ENCODE measurements around the gene SATB2. TPM values are rescaled to one million over a fixed set of nuclear protein-coding genes. Genes with fewer than 3 reads are reported as not detected.
A peak's percentile ranks its signal among the peaks of the same experiment; 100 is the strongest.

Gene SATB2
- total RNA-seq, 1 donor from 2014 or later, result 5.0 TPM

DNA sequence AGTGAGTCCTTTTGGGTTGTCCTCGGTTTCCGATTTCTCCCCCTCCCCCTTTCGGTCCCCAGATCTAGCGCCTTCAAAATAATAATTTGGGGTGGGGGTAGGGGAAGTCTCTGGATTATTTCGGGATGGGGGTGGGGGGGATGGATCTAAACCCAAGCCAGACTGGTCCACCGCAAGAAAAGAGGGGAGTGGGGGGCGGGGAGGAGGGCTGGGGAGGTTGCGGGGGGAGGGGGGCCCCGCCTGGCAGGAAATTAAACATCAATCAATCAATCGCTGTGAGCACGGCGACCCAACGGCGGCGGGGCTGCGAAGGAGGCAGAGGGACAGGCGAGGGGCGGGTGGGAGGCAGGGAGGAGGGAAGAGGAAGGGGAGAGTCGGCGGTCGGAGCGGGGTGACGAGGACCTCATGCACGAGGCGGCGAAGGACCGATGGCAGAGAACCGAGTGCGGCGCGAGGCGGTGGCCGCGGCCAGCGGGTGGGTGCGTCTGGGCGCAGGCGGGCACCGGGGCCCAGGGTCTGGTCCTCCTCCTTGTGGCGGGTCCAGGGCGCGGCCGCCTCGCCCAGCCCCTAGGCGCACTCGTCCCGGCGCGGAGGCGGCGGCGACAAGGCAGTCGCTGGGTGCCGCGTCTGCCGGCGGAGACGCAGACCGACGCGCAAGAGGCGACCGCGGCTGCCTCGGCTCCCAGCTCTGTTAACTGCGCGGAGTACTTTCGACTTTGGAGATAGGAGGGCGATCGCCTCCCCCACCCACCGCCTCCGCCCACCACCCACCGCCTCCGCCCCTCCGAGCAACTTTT, 468 bp upstream of the SATB2 start:
- peaks cover 80% of the 10 kb centered on the region for H3K27me3 ChIP-seq (ENCODE audit: low read depth)
- ATAC-seq (peak; percentile 40 to 41), DNase-seq (peak; percentile 48)
- intact Hi-C loops (cut with DNase I), result no loop called here
- H3K4me3 ChIP-seq, result peak overlapping the region; percentile 96
- H3K9me3 ChIP-seq, result no peaks in the 10 kb centered on the region
- peak overlapping the region; percentile 72 for H3K27ac ChIP-seq
- no peaks in the 10 kb centered on the region for H3K36me3 ChIP-seq
- TF ChIP-seq CTCF (IDR thresholded peaks at IDR 0.05), result no peak
- H3K4me1 ChIP-seq, result peaks cover 48% of the 10 kb centered on the region

- H3K27me3 ChIP-seq (ENCODE audit: low read depth), result peaks cover 79% of the 10 kb centered on the region
- H3K27ac ChIP-seq, result no peak overlapping the region
- intact Hi-C loops (cut with DNase I), result no loop called here
- H3K9me3 ChIP-seq, result no peaks in the 10 kb centered on the region
- H3K4me1 ChIP-seq, result peaks cover 41% of the 10 kb centered on the region
- TF ChIP-seq CTCF (IDR thresholded peaks at IDR 0.05), result no peak
- DNase-seq (no peak), ATAC-seq (no peak)
- peak overlapping the region; percentile 96 for H3K4me3 ChIP-seq
- no peaks in the 10 kb centered on the region for H3K36me3 ChIP-seq
These were observed 1.2 kb downstream of the SATB2 start for GRCh38 chr2:199456383-199457146.

- Histone ChIP-seq H3K27me3 (ENCODE audit: low read depth) (peaks cover 77% of the 10 kb centered on the region), H3K4me3 (peak overlapping the region; percentile 30), H3K36me3 (no peaks in the 10 kb centered on the region), H3K4me1 (peaks cover 41% of the 10 kb centered on the region), H3K9me3 (no peaks in the 10 kb centered on the region), H3K27ac (no peak overlapping the region)
- DNase-seq (peak; percentile 50), ATAC-seq (no peak)
- no peak for TF ChIP-seq CTCF (IDR thresholded peaks at IDR 0.05)
- intact Hi-C loops (cut with DNase I), result no loop called here
These were observed 2.0 kb downstream of the SATB2 start for GRCh38 chr2:199455545-199456382.

GRCh38 chr2:199455210-199455544, 2.6 kb downstream of the SATB2 start:
- Histone ChIP-seq H3K27ac (no peak overlapping the region), H3K36me3 (no peaks in the 10 kb centered on the region), H3K4me3 (no peak overlapping the region), H3K27me3 (ENCODE audit: low read depth) (peaks cover 71% of the 10 kb centered on the region), H3K9me3 (no peaks in the 10 kb centered on the region), H3K4me1 (peaks cover 40% of the 10 kb centered on the region)
- intact Hi-C loops (cut with DNase I), result no loop called here
- TF ChIP-seq CTCF (IDR thresholded peaks at IDR 0.05), result no peak
- no peak for ATAC-seq
- no peak for DNase-seq

DNA sequence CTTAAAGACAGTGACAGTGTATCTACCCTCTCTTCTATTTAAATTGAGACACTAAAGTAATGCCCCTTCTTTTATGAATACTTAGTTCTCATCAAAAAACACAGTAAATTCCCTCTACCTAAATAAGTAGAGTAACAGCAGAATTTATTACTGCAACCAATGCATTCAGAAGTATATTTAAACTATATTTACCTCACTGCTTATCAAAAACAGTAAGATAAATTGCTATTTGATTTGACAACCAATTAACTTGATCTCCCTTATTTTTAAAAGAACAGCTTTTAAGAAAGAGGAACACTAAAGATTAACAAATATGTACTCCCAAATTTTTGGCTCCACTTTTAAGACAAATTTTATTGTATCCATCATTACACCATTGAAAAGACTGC, 4.8 kb downstream of the SATB2 start:
- Histone ChIP-seq H3K36me3 (no peaks in the 10 kb centered on the region), H3K27ac (no peak overlapping the region), H3K4me3 (no peak overlapping the region), H3K27me3 (ENCODE audit: low read depth) (peaks cover 77% of the 10 kb centered on the region), H3K4me1 (peaks cover 26% of the 10 kb centered on the region), H3K9me3 (no peaks in the 10 kb centered on the region)
- no peak for DNase-seq
- intact Hi-C loops (cut with DNase I), result no loop called here
- ATAC-seq, result no peak
- TF ChIP-seq CTCF (IDR thresholded peaks at IDR 0.05), result no peak
